GM12875 (cell line): ENCODE measurements around the gene SAMD5.
A peak's percentile ranks its signal among the peaks of the same experiment; 100 is the strongest.

Source experiments
- H3K4me3 ChIP-seq: one replicate; pipeline ENCODE4 v1.5.1; 2011; ENCODE audit warnings: low read depth, low read length, control low read depth
- TF ChIP-seq, protein P1 (sequence below): IDR thresholded peaks from 2 replicates; pipeline ENCODE4 v1.5.1; 2011; ENCODE audit warnings: low read depth, mild to moderate bottlenecking, control low read depth, inconsistent platforms, low read length, moderate library complexity, borderline replicate concordance; ENCODE audit not compliant: insufficient read depth

The SAMD5 gene

DNA sequence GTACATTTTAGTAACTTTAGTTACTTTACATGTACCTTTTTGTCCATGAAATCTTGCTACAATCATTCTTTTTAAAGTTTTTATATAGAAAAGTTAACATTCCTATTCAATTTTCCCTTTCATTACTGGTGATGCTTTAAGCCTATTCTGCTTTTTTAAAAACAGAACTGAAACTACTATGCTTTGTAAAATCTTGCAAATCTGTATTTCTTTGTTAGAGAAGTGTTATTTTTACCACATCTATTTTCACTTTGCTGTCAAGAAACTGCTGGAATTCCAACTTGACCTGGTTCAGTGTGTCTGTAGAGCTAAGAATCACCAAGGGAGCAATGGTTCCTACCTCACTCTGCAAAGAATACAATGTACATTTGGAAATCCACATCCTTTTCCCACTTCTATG is 21.8 kb upstream of the SAMD5 start:
- TF ChIP-seq, protein P1, sequence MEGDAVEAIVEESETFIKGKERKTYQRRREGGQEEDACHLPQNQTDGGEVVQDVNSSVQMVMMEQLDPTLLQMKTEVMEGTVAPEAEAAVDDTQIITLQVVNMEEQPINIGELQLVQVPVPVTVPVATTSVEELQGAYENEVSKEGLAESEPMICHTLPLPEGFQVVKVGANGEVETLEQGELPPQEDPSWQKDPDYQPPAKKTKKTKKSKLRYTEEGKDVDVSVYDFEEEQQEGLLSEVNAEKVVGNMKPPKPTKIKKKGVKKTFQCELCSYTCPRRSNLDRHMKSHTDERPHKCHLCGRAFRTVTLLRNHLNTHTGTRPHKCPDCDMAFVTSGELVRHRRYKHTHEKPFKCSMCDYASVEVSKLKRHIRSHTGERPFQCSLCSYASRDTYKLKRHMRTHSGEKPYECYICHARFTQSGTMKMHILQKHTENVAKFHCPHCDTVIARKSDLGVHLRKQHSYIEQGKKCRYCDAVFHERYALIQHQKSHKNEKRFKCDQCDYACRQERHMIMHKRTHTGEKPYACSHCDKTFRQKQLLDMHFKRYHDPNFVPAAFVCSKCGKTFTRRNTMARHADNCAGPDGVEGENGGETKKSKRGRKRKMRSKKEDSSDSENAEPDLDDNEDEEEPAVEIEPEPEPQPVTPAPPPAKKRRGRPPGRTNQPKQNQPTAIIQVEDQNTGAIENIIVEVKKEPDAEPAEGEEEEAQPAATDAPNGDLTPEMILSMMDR = no peak

DNA sequence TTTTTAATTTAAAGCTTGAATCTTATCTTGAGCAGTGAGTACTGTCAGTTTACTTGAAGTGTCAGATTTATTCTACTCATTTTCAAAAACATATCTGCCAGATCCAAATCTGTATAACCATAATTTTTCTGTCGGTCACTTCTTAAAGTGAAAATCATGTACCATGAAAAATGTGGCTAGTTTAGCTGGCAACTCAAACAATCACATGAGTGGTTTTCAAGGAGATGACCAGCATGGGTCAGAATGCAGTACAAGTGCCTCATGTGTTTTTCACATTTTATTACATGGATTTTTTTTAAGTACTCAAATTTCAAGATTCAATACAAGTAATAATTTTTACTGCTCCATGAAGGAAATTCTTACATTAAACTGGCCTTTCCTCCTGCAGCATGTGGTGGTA is 11.0 kb upstream of the SAMD5 start:
- H3K4me3 ChIP-seq = no peak overlapping the region
- TF ChIP-seq, protein P1 = no peak

More for the DNA sequence above, 21.8 kb upstream of the SAMD5 start:
- H3K4me3 ChIP-seq = no peak overlapping the region

DNA sequence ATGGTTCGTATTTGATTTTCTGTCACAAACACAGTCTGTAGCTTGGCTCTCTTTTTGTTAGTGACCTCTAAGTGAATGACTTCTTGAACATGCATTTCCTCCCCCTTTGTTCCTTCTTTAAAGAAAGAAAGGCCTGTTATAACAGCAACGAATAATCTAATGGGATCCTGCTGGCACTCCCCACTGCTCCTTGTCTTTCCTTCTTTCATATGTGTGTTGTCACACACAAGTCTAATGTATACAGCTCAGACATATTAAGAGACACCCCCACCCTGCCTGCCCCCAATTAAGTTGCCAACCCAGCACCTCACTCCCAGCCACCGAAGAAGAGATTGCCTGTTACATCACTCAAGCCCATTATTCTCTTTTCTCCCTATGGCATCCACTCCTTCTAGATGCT is 4.9 kb upstream of the SAMD5 start:
- TF ChIP-seq, protein P1 = no peak
- no peak overlapping the region for H3K4me3 ChIP-seq

DNA sequence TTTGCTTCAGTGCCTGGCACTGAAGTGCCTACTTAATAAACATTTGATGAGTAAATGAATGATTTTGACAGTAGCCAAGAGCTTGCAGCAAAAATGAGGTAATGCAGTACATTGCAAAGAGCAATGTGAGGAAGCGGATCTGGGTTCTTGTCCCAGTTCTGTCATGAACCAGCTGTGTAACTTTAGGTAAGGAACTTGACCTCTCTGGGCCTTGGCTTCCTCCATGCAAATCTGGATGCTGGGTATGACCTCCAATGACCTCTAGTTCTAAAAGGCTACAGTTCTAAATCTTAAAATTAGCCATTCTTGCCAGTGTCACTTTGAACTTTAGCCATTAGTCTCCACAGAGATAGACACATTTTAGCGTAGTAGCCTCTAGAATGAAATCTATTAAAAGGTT is 3.6 kb upstream of the SAMD5 start:
- no peak overlapping the region for H3K4me3 ChIP-seq
- TF ChIP-seq, protein P1 = no peak

DNA sequence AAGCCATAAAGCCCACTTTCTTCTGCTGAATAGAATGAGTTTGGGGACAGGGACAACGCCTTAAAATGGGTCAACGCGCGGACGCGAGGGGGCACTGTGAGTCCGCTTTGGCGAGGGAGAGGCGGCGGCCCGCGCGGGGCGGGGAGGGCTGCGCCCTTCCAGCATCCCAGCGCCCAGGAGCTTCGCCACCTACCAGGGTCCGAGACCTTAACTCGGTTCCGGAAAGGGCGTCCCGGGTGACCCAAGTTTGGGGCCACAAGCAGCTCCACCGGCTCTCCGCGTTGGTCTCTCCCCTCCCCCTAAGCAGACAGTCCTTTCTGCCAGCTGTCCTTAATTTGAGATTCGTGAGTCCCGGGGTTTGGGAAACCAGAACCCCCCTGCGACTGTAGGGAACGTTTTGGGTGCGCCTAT is 1.8 kb upstream of the SAMD5 start:
- H3K4me3 ChIP-seq = no peak overlapping the region
- TF ChIP-seq, protein P1 = peak; percentile 55; the same call in 1 of the 2 replicates

DNA sequence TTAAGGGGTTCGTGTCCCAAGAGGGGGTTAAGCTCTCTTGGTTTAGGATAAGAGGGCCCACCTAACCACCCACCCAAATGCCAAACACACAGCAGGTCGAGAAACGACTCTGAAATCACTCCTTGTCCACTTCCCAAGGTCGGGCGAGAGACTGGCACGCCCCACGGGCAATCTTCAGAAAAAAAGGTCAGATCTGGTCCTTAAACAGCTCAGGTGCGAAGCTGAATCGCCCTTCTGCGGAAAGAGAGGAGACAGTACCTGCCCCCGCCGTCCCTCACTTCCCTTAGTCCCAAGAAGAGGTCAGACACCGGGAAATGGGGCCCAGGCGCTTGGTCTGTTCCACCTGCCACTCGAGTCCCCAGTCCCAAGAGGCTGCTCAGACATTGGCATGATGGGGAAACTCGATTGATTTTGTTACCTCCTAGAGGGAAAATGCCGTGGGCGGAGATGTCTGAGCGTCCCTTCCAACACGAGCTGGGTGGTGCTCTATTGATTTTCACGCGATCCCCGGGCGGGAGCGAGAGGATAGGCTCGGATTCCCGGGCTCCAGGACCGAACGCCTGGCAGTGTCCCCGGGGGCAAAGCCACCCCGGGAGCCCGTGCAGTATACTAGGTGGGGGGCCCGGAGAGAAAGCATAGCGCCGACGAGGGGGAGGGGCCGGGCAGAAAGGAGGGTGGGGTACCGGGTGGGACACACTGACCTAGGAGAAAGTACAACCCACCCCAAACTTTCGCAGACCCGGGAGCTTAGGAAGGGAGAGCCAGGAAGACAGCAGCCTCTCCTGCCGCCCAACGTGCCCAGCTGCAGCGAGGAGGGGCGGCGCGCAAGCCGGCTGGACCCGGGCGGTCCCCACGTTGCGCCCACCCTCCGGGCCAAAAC is 1.1 kb upstream of the SAMD5 start:
- TF ChIP-seq, protein P1 = no peak
- no peak overlapping the region for H3K4me3 ChIP-seq

DNA sequence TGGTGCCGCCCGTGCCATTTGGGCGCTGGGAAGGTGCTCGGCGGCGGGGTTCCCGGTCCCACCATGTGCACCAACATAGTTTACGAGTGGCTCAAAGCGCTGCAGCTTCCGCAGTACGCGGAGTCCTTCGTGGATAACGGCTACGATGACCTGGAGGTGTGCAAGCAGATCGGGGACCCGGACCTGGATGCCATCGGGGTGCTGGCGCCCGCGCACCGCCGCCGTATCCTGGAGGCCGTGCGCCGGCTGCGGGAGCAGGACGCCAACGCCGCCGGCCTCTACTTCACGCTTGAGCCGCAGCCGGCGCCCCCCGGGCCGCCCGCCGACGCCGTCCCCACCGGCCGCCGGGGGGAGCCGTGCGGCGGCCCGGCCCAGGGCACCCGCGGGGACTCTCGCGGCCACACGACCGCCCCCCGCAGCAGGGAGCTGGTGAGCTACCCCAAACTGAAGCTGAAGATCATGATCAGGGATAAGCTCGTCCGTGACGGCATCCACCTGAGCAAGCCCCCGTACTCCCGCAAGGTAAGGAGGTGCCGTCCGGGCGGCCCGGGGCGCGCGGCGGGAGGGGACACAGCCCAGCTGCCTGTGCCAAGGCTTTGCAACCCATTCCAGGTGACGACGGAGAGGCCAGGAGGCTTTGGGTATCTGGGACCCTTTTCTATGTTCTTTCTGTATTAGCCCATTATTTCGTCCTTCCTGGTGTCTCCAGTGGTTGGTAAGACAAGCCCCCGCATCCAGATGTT is 547 bp downstream of the SAMD5 start:
- no peak overlapping the region for H3K4me3 ChIP-seq
- TF ChIP-seq, protein P1 = no peak
